HepG2 (cell line): ENCODE data around the gene MED15. TPM values are rescaled to one million over a fixed set of nuclear protein-coding genes. Genes with fewer than 3 reads are reported as not detected.

ENCODE experiments used
- ATAC-seq: fragments of 200-7000 bp; cut with Tn5 transposase; 3 replicates; pipeline ENCODE4 v1.9.1; 2020; ENCODE audit warnings: mild to moderate bottlenecking, moderate library complexity
- BruUV-seq: library from RNA; stranded (reverse); fragments of 400-500 nt; replicated peaks from 2 replicates; lab custom pipeline; 2021; lab: Mats Ljungman, UMichigan
- CTCF ChIA-PET: fragments of 300-600 bp; formaldehyde crosslinking; extraction: SDS; loops from one replicate; lab custom pipeline; 2021; ENCODE audit warnings: low total read pairs, inconsistent platforms, low intra/inter-chr PET ratio; lab: Yijun Ruan, JAX
- POLR2A ChIA-PET: fragments of 350-600 bp; sonication (Branson Sonifier 250); formaldehyde crosslinking; loops from one replicate; lab custom pipeline; 2020; ENCODE audit warnings: antibody characterized with exemption, inconsistent platforms; lab: Yijun Ruan, JAX
- DNase-seq: peaks from one replicate; pipeline ENCODE4 v3.0.0-alpha.2; 2015; ENCODE audit warnings: low spot score
- FAIRE-seq: peaks from 3 replicates; lab custom pipeline; 2011; peaks lifted over from hg19 to GRCh38; lab: Jason Lieb, UNC
- H2AFZ ChIP-seq: one replicate; pipeline ENCODE4 v1.6.1; 2011; ENCODE audit warnings: low read length, inconsistent platforms
- H3K27ac ChIP-seq: fragments of 300-600 bp; 3 replicates; pipeline ENCODE4 v1.8.0; 2011; ENCODE audit warnings: mixed run types, mild to moderate bottlenecking, mixed read lengths, low read length, inconsistent platforms; ENCODE audit not compliant: insufficient read depth; ENCODE audit errors: extremely low read length
- H3K27me3 ChIP-seq, 2 experiments: fragments of 200-600 bp in 1 of 2; 2 replicates in 1 of 2; 3 replicates in 1 of 2; pipeline versions ENCODE4 v1.6.0 to v1.8.0; 2011; ENCODE audit warnings: low read length in 2 of 2, mild to moderate bottlenecking in 2 of 2, moderate library complexity in 2 of 2, inconsistent platforms in 1 of 2; ENCODE audit not compliant: insufficient read depth in 2 of 2, control insufficient read depth in 1 of 2
- H3K36me3 ChIP-seq, 2 experiments: fragments of 200-600 bp in 1 of 2; replicated peaks in 1 of 2; 2 replicates in 1 of 2; 3 replicates in 1 of 2; pipeline versions ENCODE4 v1.5.1 to v1.8.0; 2011; ENCODE audit warnings: low read length in 2 of 2, inconsistent platforms in 1 of 2; ENCODE audit not compliant: insufficient read depth in 2 of 2, control insufficient read depth in 1 of 2
- H3K4me1 ChIP-seq: 2 replicates; pipeline ENCODE4 v1.5.1; 2012; ENCODE audit warnings: low read length, inconsistent platforms; ENCODE audit not compliant: insufficient read depth
- H3K4me2 ChIP-seq: 2 replicates; pipeline ENCODE4 v1.6.0; 2011; ENCODE audit warnings: low read depth, low read length, inconsistent platforms
- H3K4me3 ChIP-seq, 3 experiments: fragments of 200-600 bp in 1 of 3; sonication (generic), shearing (Covaris generic) in 1 of 3; replicated peaks in 1 of 3; 2 replicates each; pipeline ENCODE4 v1.5.1; 2011 to 2016; ENCODE audit warnings: low read length in 3 of 3, inconsistent platforms in 2 of 3, low read depth in 2 of 3, mild to moderate bottlenecking in 2 of 3, control low read depth in 1 of 3, mixed read lengths in 1 of 3; ENCODE audit not compliant: insufficient read depth in 1 of 3
- H3K79me2 ChIP-seq: one replicate; pipeline ENCODE4 v1.6.1; 2011; ENCODE audit warnings: low read length, inconsistent platforms; ENCODE audit not compliant: insufficient read depth
- H3K9ac ChIP-seq: 2 replicates; pipeline ENCODE4 v1.6.0; 2011; ENCODE audit warnings: mild to moderate bottlenecking, low read depth, low read length, inconsistent platforms; ENCODE audit not compliant: insufficient read depth
- H3K9me3 ChIP-seq: 2 replicates; pipeline ENCODE4 v1.5.1; 2012; ENCODE audit warnings: mild to moderate bottlenecking, low read length
- H4K20me1 ChIP-seq: 2 replicates; pipeline ENCODE4 v1.6.0; 2011; ENCODE audit warnings: inconsistent platforms, mild to moderate bottlenecking, low read length, moderate library complexity; ENCODE audit not compliant: insufficient read depth
- ARNTL ChIP-seq: sonication (generic); formaldehyde crosslinking; IDR thresholded peaks from 2 replicates; pipeline ENCODE4 v1.4.0; 2020; ENCODE audit warnings: mild to moderate bottlenecking, missing genetic modification reagents
- CREM ChIP-seq, 2 experiments: sonication (generic) in 1 of 2; formaldehyde crosslinking in 1 of 2; IDR thresholded peaks; 2 replicates each; pipeline versions ENCODE4 v1.4.0 to v1.6.1; 2016 to 2020; ENCODE audit warnings: antibody characterized with exemption in 1 of 2, mild to moderate bottlenecking in 1 of 2, missing genetic modification reagents in 1 of 2
- HIVEP1 ChIP-seq: sonication (generic); formaldehyde crosslinking; IDR thresholded peaks from 2 replicates; pipeline ENCODE4 v1.4.0; 2020; ENCODE audit warnings: mild to moderate bottlenecking, missing genetic modification reagents
- HNRNPLL ChIP-seq: fragments of 200-400 bp; formaldehyde crosslinking; IDR thresholded peaks from 2 replicates; pipeline ENCODE4 v1.6.1; 2017; ENCODE audit warnings: mild to moderate bottlenecking, low read depth, low read length; ENCODE audit not compliant: poor library complexity, severe bottlenecking
- HNRNPUL1 ChIP-seq: fragments of 200-400 bp; formaldehyde crosslinking; IDR thresholded peaks from 2 replicates; pipeline ENCODE4 v1.6.1; 2017; ENCODE audit warnings: low read depth, mild to moderate bottlenecking, low read length, moderate library complexity
- RFX5 ChIP-seq: IDR thresholded peaks from 2 replicates; pipeline ENCODE4 v1.6.1; 2011; ENCODE audit warnings: low read depth, low read length, improper control_type of control experiment
- ZNF121 ChIP-seq: sonication (generic); formaldehyde crosslinking; IDR thresholded peaks from 2 replicates; pipeline ENCODE4 v1.5.0; 2020; ENCODE audit warnings: mild to moderate bottlenecking, missing genetic modification reagents
- ZNF777 ChIP-seq: sonication (generic); formaldehyde crosslinking; IDR thresholded peaks from 2 replicates; pipeline ENCODE4 v1.4.0; 2020; ENCODE audit warnings: missing genetic modification reagents
- ZSCAN21 ChIP-seq: sonication (generic); formaldehyde crosslinking; IDR thresholded peaks from 2 replicates; pipeline ENCODE4 v1.8.0; 2022; ENCODE audit warnings: mild to moderate bottlenecking, missing genetic modification reagents, moderate library complexity, borderline replicate concordance
- whole genome bisulfite sequencing: methylation state at CpG from one replicate; pipeline ENCODE4 v1.1.6; 2017; ENCODE audit warnings: low lambda C conversion rate; 5-methylcytosine and 5-hydroxymethylcytosine counted together
- in situ Hi-C: cut with HindIII; loops from 2 replicates; pipeline ENCODE4 v1.10.0; 2017; ENCODE audit warnings: low pct_unique_long_range_greater_than_20kb; ENCODE audit not compliant: extremely low pct_ligation_motif_present
- intact Hi-C: fragments of 100-400 bp; cut with micrococcal nuclease; formaldehyde crosslinking; loops from one replicate; pipeline ENCODE4 v1.10.0; 2022; ENCODE audit not compliant: unreplicated experiment
- polyA plus RNA-seq, 8 experiments: library from polyadenylated mRNA; depleted of rRNA in 3 of 8; stranded (reverse) in 7 of 8; unstranded in 1 of 8; fragments of >200 nt; fragmentation: Illumina TruSeq in 4 of 8; extraction: Trizol in 4 of 8; gene quantifications; 2 replicates each; pipeline versions ENCODE4 v1.2.1 to v1.2.3, GENCODE V29; 2011 to 2016; ENCODE audit warnings: low read depth in 4 of 8, missing spikeins in 1 of 8, mixed read lengths in 1 of 8; ENCODE audit not compliant: insufficient read depth in 1 of 8
- total RNA-seq, 5 experiments: library from RNA; depleted of rRNA; stranded (reverse); fragments of >200 nt; fragmentation: Illumina TruSeq; extraction: Trizol; gene quantifications; 2 replicates each; pipeline ENCODE4 v1.2.3, GENCODE V29; 2016; ENCODE audit warnings: low read depth in 1 of 5
- TF ChIP-seq, protein P1 (sequence below): sonication (generic); formaldehyde crosslinking; conservative IDR thresholded peaks from 2 replicates; pipeline ENCODE4 v1.4.0; 2020; ENCODE audit warnings: missing genetic modification reagents
- TF ChIP-seq, protein P2 (sequence below): sonication (generic); formaldehyde crosslinking; IDR thresholded peaks from 2 replicates; pipeline ENCODE4 v1.8.1; 2023; ENCODE audit warnings: missing genetic modification reagents, inconsistent platforms, borderline replicate concordance

The MED15 gene
- total and polyA plus RNA-seq, 2 of the 13 experiments (the other 11 are each of a cell fraction or from before 2014, with no cell fraction given), result 14.3 to 27.0 TPM

DNA sequence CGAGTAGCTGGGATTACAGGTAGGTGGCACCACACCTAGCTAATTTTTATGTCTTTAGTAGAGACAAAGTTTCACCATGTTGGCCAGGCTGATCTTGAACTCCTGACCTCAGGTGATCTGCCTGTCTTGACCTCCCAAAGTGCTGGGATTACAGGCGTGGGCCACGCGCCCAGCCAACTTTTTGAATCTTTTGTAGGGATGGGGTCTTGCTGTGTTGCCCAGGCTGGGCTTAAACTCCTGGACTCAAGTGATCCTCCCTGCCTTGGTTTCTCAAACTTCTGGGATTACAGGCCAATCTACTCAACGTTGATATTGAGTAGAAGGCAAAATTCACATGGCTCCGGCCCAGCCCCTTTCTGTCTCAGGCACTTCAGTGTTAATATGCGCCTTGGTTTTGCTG is 93.9 kb downstream of the MED15 start:
- H3K27me3 ChIP-seq, result peaks cover 0 to 27% of the 10 kb centered on the region in 2 experiments; a peak in 4 of 5 replicates
- no TSS peak for BruUV-seq
- 74% methylated on average over 5 of the region's 7 CpGs for WGBS
- TF ChIP-seq, protein P1, sequence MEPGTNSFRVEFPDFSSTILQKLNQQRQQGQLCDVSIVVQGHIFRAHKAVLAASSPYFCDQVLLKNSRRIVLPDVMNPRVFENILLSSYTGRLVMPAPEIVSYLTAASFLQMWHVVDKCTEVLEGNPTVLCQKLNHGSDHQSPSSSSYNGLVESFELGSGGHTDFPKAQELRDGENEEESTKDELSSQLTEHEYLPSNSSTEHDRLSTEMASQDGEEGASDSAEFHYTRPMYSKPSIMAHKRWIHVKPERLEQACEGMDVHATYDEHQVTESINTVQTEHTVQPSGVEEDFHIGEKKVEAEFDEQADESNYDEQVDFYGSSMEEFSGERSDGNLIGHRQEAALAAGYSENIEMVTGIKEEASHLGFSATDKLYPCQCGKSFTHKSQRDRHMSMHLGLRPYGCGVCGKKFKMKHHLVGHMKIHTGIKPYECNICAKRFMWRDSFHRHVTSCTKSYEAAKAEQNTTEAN (CRISPR knock-in tag), result no peak
- no peak for TF ChIP-seq ARNTL (CRISPR knock-in tag)
- peak; percentile 71 for TF ChIP-seq ZNF121 (CRISPR knock-in tag)
- TF ChIP-seq, all 625 proteins: peak for 1
- no peak overlapping the region for H3K4me3 ChIP-seq
- H3K4me1 ChIP-seq, result peaks cover 11% of the 10 kb centered on the region
- ChIA-PET CTCF (no interaction called here), POLR2A (no interaction called here)
- FAIRE-seq (no peak), DNase-seq (no peak), ATAC-seq (no peak)
- intact Hi-C loops, result no loop called here
- H3K27ac ChIP-seq, result no peak overlapping the region
- H3K9me3 ChIP-seq, result no peaks in the 10 kb centered on the region
- H3K9ac ChIP-seq, result no peak overlapping the region
- H2AFZ ChIP-seq, result no peak overlapping the region
- no peaks in the 10 kb centered on the region for H4K20me1 ChIP-seq
- no peak overlapping the region for H3K4me2 ChIP-seq
- in situ Hi-C loops, result no loop called here
- no peaks in the 10 kb centered on the region for H3K79me2 ChIP-seq
- no peaks in the 10 kb centered on the region for H3K36me3 ChIP-seq

DNA sequence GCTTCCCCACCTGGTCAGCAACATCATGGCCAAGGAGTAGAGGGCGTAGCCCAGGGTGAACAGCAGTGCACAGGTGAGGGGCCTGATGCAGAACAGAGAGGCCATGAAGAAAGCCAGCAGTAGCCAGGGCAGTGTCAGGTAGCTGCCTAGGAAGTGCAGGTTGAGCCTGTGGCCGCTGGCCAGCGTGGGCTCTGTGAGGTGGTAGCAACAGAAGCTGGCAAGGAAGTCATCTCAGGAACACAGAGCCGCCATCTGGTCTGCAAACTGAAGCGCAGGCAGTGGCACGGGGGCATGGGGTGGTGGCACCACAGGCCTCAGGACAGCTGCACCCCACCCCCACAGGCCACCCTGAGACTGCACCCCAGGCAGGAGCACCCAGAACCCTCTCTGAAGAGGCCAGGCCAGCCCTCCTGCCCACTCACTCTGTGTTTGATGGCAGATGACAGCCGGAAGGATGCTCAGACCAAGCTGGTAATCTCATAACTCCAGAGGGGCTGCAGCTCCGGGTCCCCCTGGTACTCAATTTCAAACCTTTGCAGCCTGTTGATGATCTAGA is 95.3 kb downstream of the MED15 start:
- DNase-seq (no peak), FAIRE-seq (no peak), ATAC-seq (no peak)
- in situ Hi-C loops, result no loop called here
- Histone ChIP-seq H3K4me2 (no peak overlapping the region), H3K79me2 (no peaks in the 10 kb centered on the region), H3K9ac (no peak overlapping the region), H2AFZ (no peak overlapping the region), H3K9me3 (no peaks in the 10 kb centered on the region), H3K4me3 (no peak overlapping the region), H3K27me3 (peaks cover 0 to 40% of the 10 kb centered on the region in 2 experiments; a peak in 4 of 5 replicates), H3K36me3 (no peaks in the 10 kb centered on the region), H3K4me1 (peaks cover 22% of the 10 kb centered on the region), H3K27ac (no peak overlapping the region), H4K20me1 (no peaks in the 10 kb centered on the region)
- 83% methylated on average over 2 of the region's 8 CpGs for WGBS
- no peak for TF ChIP-seq ZNF777 (CRISPR knock-in tag)
- TF ChIP-seq HNRNPLL, result no peak
- no peak for TF ChIP-seq HIVEP1 (CRISPR knock-in tag)
- no peak for TF ChIP-seq HNRNPUL1
- no peak for TF ChIP-seq RFX5
- TF ChIP-seq, protein P2, sequence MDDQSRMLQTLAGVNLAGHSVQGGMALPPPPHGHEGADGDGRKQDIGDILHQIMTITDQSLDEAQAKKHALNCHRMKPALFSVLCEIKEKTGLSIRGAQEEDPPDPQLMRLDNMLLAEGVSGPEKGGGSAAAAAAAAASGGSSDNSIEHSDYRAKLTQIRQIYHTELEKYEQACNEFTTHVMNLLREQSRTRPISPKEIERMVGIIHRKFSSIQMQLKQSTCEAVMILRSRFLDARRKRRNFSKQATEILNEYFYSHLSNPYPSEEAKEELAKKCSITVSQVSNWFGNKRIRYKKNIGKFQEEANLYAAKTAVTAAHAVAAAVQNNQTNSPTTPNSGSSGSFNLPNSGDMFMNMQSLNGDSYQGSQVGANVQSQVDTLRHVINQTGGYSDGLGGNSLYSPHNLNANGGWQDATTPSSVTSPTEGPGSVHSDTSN (CRISPR knock-in tag), result no peak
- TF ChIP-seq CREM (IDR thresholded peaks at IDR 0.05), result no peak
- TF ChIP-seq CREM (CRISPR knock-in tag; IDR thresholded peaks at IDR 0.05), result no peak
- no peak for TF ChIP-seq ZSCAN21
- BruUV-seq, result no TSS peak
- ChIA-PET POLR2A (no interaction called here), CTCF (no interaction called here)
- intact Hi-C loops, result no loop called here
